ENCODE results near the gene SMARCC2. TPM values are rescaled to one million over a fixed set of nuclear protein-coding genes. Genes with fewer than 3 reads are reported as not detected.

The SMARCC2 gene
- total RNA-seq, 1 donor from 2014 or later, result 105 TPM

- H3K27ac Mint-ChIP-seq (ENCODE audit: unreplicated experiment), result peak overlapping the region; percentile 99
- peaks cover 56% of the 10 kb centered on the region for H3K4me1 Mint-ChIP-seq (ENCODE audit: unreplicated experiment)
- H3K9me3 Mint-ChIP-seq (ENCODE audit: unreplicated experiment), result no peaks in the 10 kb centered on the region
- TF ChIP-seq CTCF (IDR thresholded peaks at IDR 0.05; ENCODE audit: unreplicated experiment), result no peak
- H3K4me3 Mint-ChIP-seq (ENCODE audit: unreplicated experiment), result peak overlapping the region; percentile 80
- DNase-seq (ENCODE audit: low spot score), result no peak
- peaks cover 13% of the 10 kb centered on the region for H3K27me3 Mint-ChIP-seq (ENCODE audit: unreplicated experiment)
- peaks cover 70% of the 10 kb centered on the region for H3K36me3 Mint-ChIP-seq (ENCODE audit: low read depth, unreplicated experiment)
Measured at GRCh38 chr12:56141946-56142784, 47.1 kb downstream of the SMARCC2 start.

GRCh38 chr12:56137853-56138571 lies 51.3 kb downstream of the SMARCC2 start:
- Mint-ChIP-seq H3K9me3 (ENCODE audit: unreplicated experiment) (no peaks in the 10 kb centered on the region), H3K27ac (ENCODE audit: unreplicated experiment) (no peak overlapping the region), H3K36me3 (ENCODE audit: low read depth, unreplicated experiment) (peaks cover 77% of the 10 kb centered on the region), H3K4me3 (ENCODE audit: unreplicated experiment) (peak overlapping the region; percentile 81), H3K27me3 (ENCODE audit: unreplicated experiment) (peaks cover 16% of the 10 kb centered on the region), H3K4me1 (ENCODE audit: unreplicated experiment) (peaks cover 23% of the 10 kb centered on the region)
- TF ChIP-seq CTCF (IDR thresholded peaks at IDR 0.05; ENCODE audit: unreplicated experiment), result no peak
- DNase-seq (ENCODE audit: low spot score), result no peak

- Mint-ChIP-seq H3K27me3 (ENCODE audit: unreplicated experiment) (peaks cover 23% of the 10 kb centered on the region), H3K9me3 (ENCODE audit: unreplicated experiment) (no peaks in the 10 kb centered on the region)
Measured at GRCh38 chr12:56134897-56135296, 54.4 kb downstream of the SMARCC2 start.

GRCh38 chr12:56130876-56131275 lies 58.4 kb downstream of the SMARCC2 start:
- DNase-seq (ENCODE audit: low spot score), result no peak
- TF ChIP-seq CTCF (IDR thresholded peaks at IDR 0.05; ENCODE audit: unreplicated experiment), result no peak
- H3K4me3 Mint-ChIP-seq (ENCODE audit: unreplicated experiment), result peak overlapping the region; percentile 98
- peaks cover 23% of the 10 kb centered on the region for H3K27me3 Mint-ChIP-seq (ENCODE audit: unreplicated experiment)
- H3K9me3 Mint-ChIP-seq (ENCODE audit: unreplicated experiment), result no peaks in the 10 kb centered on the region
- H3K36me3 Mint-ChIP-seq (ENCODE audit: low read depth, unreplicated experiment), result peaks cover 52% of the 10 kb centered on the region
- H3K4me1 Mint-ChIP-seq (ENCODE audit: unreplicated experiment), result peaks cover 46% of the 10 kb centered on the region
- H3K27ac Mint-ChIP-seq (ENCODE audit: unreplicated experiment), result no peak overlapping the region

More at GRCh38 chr12:56134897-56135296, 54.4 kb downstream of the SMARCC2 start:
- Mint-ChIP-seq H3K36me3 (ENCODE audit: low read depth, unreplicated experiment) (peaks cover 80% of the 10 kb centered on the region), H3K4me3 (ENCODE audit: unreplicated experiment) (no peak overlapping the region), H3K27ac (ENCODE audit: unreplicated experiment) (no peak overlapping the region), H3K4me1 (ENCODE audit: unreplicated experiment) (peaks cover 17% of the 10 kb centered on the region)
- no peak for DNase-seq (ENCODE audit: low spot score)
- no peak for TF ChIP-seq CTCF (IDR thresholded peaks at IDR 0.05; ENCODE audit: unreplicated experiment)

Measured in endothelial cell (in vitro differentiated cells).